Colonic mucosa (tissue), 4 donors: ENCODE data around the gene KIF2A. TPM values are rescaled to one million over a fixed set of nuclear protein-coding genes. Genes with fewer than 3 reads are reported as not detected.

ENCODE experiments used
- DNase-seq: peaks from one replicate; pipeline ENCODE4 v3.0.0-alpha.2; 2020
- H3K27ac ChIP-seq: fragments of 200-600 bp; one replicate; pipeline ENCODE4 v1.8.0; 2021
- H3K27me3 ChIP-seq: fragments of 200-600 bp; one replicate; pipeline ENCODE4 v1.8.0; 2021
- H3K36me3 ChIP-seq: fragments of 200-600 bp; one replicate; pipeline ENCODE4 v1.8.0; 2021
- H3K4me1 ChIP-seq: fragments of 200-600 bp; one replicate; pipeline ENCODE4 v1.8.0; 2021; ENCODE audit warnings: mild to moderate bottlenecking
- H3K4me3 ChIP-seq: fragments of 200-600 bp; one replicate; pipeline ENCODE4 v1.8.0; 2021
- H3K9ac ChIP-seq, 2 donors: one replicate each; pipeline ENCODE4 v1.7.0; 2013; ENCODE audit warnings: control low read depth in 2 of 2, low read depth in 2 of 2, low read length in 2 of 2
- H3K9me3 ChIP-seq: fragments of 200-600 bp; one replicate; pipeline ENCODE4 v1.8.0; 2021
- CTCF ChIP-seq: fragments of 200-600 bp; IDR thresholded peaks from one replicate; pipeline ENCODE4 v1.8.0; 2022; ENCODE audit warnings: antibody characterized with exemption, mild to moderate bottlenecking
- intact Hi-C: fragments of 100-400 bp; cut with DNase I; formaldehyde crosslinking; loops from one replicate; pipeline ENCODE4 v1.14.1; 2022
- total RNA-seq, 2 donors: library from RNA; stranded (reverse); fragmentation: NEBNext Ultra II Directional in 1 of 2; extraction: Animal tissue kit (Norgen Biotek cat#: 25700) in 1 of 2; gene quantifications; one replicate each; pipeline ENCODE4 v1.2.1, GENCODE V29; 2021
- donor health status: healthy.
- donor health status: DM: no; HTN: no; CAD: no.
- donor health status: DM: no; HTN: no; CAD: no.

The KIF2A gene
- total RNA-seq, 2 donors from 2014 or later, result 30.8 to 43.4 TPM

GRCh38 chr5:62373382-62373781 lies 67.4 kb downstream of the KIF2A start:
- no peak for DNase-seq
- H3K9me3 ChIP-seq, result no peaks in the 10 kb centered on the region
- no peaks in the 10 kb centered on the region for H3K4me1 ChIP-seq
- no peak overlapping the region for H3K4me3 ChIP-seq
- no peaks in the 10 kb centered on the region for H3K27me3 ChIP-seq
- intact Hi-C loops, result no loop called here
- no peak for TF ChIP-seq CTCF
- no peak overlapping the region for H3K9ac ChIP-seq
- H3K36me3 ChIP-seq, result peaks cover 2% of the 10 kb centered on the region
- H3K27ac ChIP-seq, result no peak overlapping the region

GRCh38 chr5:62374090-62374489 lies 68.1 kb downstream of the KIF2A start:
- Histone ChIP-seq H3K4me1 (no peaks in the 10 kb centered on the region), H3K9ac (no peak overlapping the region), H3K4me3 (no peak overlapping the region), H3K27me3 (no peaks in the 10 kb centered on the region), H3K36me3 (peaks cover 8% of the 10 kb centered on the region), H3K27ac (no peak overlapping the region), H3K9me3 (no peaks in the 10 kb centered on the region)
- intact Hi-C loops, result no loop called here
- no peak for TF ChIP-seq CTCF
- no peak for DNase-seq

- Histone ChIP-seq H3K9ac (no peak overlapping the region), H3K4me3 (no peak overlapping the region), H3K27ac (no peak overlapping the region), H3K4me1 (no peaks in the 10 kb centered on the region), H3K27me3 (no peaks in the 10 kb centered on the region), H3K36me3 (peaks cover 8% of the 10 kb centered on the region), H3K9me3 (no peaks in the 10 kb centered on the region)
- DNase-seq, result no peak
- TF ChIP-seq CTCF, result no peak
- intact Hi-C loops, result no loop called here
Measured at GRCh38 chr5:62375627-62376026, 69.6 kb downstream of the KIF2A start.

- DNase-seq, result no peak
- H3K4me1 ChIP-seq, result no peaks in the 10 kb centered on the region
- no peak for TF ChIP-seq CTCF
- no peak overlapping the region for H3K4me3 ChIP-seq
- no peak overlapping the region for H3K27ac ChIP-seq
- H3K9me3 ChIP-seq, result no peaks in the 10 kb centered on the region
- H3K9ac ChIP-seq, result no peak overlapping the region
- no peaks in the 10 kb centered on the region for H3K27me3 ChIP-seq
- intact Hi-C loops, result no loop called here
- H3K36me3 ChIP-seq, result peaks cover 8% of the 10 kb centered on the region
Measured at GRCh38 chr5:62376064-62376463, 70.1 kb downstream of the KIF2A start.

GRCh38 chr5:62385131-62385530 lies 79.1 kb downstream of the KIF2A start:
- Histone ChIP-seq H3K36me3 (no peaks in the 10 kb centered on the region), H3K4me3 (no peak overlapping the region), H3K27me3 (no peaks in the 10 kb centered on the region), H3K27ac (no peak overlapping the region), H3K9me3 (no peaks in the 10 kb centered on the region), H3K4me1 (no peaks in the 10 kb centered on the region), H3K9ac (no peak overlapping the region)
- intact Hi-C loops, result no loop called here
- TF ChIP-seq CTCF, result no peak
- DNase-seq, result no peak
